Activated naive CD4-positive, alpha-beta T cell (primary cell): ENCODE results near the gene METTL22.
A peak's percentile ranks its signal among the peaks of the same experiment; 100 is the strongest.

Source experiments
- DNase-seq, 4 experiments: peaks; one replicate each; lab custom pipeline; 2025; lab: John Stamatoyannopoulos, UW

METTL22 gene

GRCh38 chr16:8668113-8668512, 46.6 kb downstream of the METTL22 start:
- DNase-seq, result no peak

- no peak for DNase-seq
Observed at GRCh38 chr16:8669481-8669880, 48.0 kb downstream of the METTL22 start.

DNA sequence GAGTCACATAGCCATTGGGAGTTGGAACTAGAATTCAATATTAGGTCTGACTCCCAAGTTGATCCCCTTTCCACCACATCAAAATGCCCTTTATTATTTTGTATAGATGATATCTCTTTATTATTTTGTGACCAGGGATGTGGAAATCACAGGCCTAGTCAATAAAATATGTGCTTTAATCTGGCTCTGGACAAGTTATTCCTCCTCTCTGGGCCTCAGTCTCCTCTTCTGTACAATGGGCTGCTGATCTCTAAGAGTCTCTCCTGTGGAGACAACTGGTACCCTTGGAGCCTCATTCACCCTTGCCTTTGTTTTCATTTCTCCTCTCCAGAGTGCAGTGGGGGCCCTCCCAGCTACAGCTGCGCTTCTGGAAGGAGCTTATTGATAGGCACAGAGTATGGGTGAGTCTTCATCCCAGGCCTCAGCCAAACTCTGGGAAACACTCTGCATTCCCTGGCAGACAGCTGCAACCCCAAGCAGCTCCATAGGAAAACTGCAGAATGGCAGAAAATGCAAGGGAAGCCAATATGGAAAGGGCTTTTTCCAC, 48.6 kb downstream of the METTL22 start:
- DNase-seq, result no peak

DNA sequence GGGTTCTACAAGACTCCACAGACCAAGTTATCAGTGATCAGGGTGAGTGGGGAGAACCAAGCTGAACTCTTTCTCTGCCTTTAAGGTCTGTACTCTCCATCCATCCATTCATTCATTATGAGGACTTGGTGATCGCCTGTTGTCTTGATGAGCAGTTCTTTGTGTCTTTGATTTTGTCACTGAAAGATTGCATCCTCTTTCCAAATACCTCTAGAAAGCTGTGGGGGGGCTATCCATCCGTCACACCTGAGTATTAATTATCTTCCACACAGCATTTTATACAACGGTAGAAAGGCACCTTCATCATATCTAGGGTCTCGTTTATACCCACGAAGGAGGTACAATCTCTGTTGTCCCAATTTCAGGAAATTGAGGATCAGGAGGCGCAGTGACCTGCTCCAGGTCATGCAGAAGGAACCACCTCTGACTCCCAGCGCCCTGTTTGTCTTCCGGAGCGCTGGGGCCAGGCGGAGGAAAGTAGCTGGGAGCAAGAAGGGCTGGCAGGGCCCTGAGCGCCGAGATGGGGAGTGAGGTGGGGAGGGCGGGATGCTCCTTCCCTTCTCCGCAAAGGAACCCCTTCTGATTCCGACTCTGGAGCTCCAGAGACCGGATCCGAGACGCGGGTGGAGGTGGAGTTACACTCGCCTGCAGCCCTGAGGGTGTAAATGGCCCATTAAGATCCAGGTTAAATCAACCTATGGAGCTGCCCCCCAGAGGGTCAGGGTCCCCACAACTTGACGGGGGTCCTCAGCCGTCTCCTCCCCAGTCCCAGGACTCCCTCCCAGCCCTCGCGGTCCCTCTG, 52.3 kb downstream of the METTL22 start:
- DNase-seq, result no peak

- DNase-seq, result peak; percentile 55 to 84 (median 71)
Observed at GRCh38 chr16:8674413-8675022, 53.0 kb downstream of the METTL22 start, which contains the start of gene ABAT. Gene ABAT, plus strand, starts transcription at chr16:8674617. Its CDS starts 61,123 bp downstream, at chr16:8735740.

DNA sequence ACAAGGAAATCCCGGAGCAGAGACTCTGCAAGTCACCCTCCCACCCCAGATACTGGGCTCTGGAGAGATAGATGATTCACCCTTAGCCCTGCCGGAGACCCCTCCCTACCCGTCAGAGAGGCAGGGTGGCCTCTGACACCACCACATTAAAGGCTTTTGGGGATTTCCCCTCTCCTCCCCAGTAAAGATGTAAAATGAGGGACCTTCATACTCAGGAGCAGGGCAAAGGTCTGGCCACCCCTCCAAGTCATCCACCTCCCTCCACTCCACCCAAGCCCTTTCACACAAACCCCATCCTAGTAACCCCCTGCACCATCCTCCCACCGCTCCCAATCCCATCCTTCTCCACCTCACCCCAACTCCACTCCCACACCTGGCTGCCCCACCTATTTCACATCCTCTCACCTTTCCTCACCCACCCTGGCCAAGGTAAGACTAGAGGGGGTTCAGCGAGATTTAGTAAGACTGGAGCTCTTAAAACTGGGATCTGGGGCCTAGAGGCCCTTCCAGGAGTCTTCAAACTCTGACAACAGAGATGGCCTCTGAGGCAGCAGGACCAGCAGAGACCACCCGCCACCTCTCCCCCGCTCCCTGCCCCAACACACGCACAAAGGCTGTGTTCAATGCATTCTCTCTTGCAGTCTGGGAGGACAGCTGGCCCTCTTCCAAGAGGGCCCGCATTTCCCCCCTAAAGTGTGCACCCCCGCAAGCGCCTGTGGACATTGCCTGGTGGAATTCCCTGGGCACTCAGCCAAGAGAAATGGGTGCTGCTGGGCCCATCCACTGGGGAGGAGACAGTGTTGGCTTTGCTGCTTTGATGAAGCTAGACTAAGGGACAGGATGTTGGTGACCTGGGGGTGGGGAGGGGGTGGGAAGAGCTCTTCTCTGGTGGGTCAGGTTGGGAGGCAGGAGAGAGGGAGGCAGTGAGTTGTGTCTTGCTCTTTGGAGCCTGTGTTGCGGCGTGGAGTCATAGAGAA, 54.0 kb downstream of the METTL22 start:
- no peak for DNase-seq

DNA sequence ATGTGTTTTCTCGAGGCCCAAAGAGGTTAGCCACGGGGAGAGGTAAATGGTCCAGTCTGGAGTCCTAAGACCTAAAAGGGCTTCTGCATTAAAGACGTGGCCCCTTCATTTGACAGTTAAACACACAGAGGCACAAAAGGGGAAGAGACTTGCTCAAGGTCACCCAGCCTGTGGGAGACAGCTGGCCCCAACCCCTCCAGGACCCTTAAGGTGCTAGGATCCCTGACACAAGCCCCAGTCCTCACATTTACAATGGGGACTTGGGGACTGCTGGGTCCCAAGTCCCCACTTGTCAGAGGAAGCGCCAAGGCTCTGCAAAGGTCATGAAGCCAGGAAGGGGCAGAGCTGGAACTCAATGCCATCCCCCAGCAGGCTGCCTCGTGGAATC, 54.7 kb downstream of the METTL22 start:
- DNase-seq, result no peak

- DNase-seq, result no peak
Observed at GRCh38 chr16:8676737-8677375, 55.4 kb downstream of the METTL22 start.

DNA sequence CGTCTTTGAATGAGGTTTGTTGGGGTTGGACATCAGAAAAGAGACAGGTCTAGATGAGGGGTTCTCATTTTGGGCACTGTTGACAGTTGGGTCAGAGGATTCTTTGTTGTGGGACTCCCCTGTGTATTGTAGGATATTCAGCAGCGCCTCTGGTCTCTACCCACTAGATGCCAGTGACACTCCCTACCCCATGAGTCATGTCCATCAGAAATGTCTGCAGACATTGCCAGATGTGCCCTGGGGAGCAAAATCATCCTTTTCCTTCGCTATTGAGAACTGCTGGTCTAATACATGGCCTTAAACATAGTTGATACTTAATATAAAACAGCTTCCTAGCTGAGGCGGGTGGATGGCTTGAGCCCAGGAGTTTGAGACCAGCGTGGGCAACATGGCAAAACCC, 56.0 kb downstream of the METTL22 start:
- DNase-seq, result no peak

DNA sequence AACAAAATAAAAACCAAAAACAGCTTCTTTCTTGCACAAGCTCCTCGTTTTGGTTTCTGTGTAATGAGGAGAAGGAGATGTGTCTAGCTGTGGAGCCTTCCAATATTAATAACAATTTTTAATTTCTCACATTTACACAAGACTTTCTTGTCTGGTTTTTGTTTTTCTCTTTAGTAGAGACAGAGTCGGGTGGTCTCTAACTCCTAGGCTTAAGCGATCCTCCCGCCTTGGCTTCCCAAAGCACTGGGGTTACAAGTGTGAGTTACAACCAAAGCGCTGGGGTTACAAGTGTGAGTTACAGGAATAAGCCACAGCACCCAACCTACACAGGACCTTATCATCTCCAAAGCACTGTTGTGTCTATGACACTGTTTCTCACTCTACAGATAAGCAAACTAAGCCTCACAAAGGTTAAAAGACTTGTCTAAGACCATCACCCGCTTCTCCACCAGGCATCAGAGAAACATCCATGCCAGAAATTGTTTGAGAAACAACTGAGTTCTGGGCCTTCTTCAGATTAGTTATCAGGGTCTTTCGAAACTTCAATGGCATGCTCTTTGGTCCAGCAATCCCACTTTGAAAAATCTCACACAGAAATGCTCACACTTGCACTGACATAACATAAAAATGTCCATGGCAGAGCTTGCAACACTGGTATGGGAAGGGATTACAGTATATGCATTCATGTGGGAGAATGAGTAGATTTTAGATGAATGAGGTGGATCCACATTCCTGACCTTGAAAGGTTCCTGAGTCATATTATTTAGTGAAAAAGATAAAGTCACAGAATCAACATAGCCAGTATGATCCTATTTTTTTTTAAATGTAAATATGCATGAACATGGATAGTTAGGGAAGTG, 56.8 kb downstream of the METTL22 start:
- DNase-seq, result no peak

DNA sequence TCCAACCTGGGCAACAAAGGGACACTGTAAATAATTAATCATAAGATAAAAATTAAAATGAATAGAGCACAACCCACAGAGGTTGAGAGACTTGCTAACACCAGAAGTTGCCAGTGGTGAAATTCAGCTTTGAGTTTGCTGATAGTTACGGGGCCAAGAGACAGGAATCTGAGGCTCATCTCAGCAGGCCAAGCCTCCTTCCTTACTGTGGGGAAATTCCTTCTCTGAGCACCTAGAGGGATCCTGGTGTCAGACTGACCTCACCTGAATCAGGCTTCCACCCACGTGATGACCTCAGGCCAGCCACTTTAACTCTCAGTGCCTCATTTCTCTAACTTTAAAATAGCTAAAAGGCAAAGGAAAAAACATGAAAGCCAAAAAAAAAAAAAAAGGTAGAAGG, 57.7 kb downstream of the METTL22 start:
- no peak for DNase-seq

GRCh38 chr16:8682551-8683259, 61.2 kb downstream of the METTL22 start:
- DNase-seq, result no peak

DNA sequence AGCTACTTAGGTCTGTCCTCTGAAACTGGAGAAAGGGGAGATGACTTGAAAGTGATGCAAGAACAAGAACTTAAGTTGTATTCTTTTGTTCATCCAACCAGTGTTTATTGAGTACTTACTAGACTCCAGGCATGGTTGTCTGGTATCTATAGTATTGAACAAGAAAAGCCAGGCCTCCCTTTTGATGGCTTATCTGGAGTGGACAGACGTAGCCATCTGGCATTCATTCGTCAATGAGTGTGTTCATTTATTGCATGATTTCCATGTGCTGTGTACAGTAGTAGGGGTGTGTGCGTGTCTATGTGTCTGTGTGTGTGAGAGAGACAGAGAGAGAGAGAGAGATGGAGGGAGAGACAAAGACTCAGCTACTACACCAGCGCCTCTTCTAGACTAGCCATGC, 62.1 kb downstream of the METTL22 start:
- no peak for DNase-seq

DNA sequence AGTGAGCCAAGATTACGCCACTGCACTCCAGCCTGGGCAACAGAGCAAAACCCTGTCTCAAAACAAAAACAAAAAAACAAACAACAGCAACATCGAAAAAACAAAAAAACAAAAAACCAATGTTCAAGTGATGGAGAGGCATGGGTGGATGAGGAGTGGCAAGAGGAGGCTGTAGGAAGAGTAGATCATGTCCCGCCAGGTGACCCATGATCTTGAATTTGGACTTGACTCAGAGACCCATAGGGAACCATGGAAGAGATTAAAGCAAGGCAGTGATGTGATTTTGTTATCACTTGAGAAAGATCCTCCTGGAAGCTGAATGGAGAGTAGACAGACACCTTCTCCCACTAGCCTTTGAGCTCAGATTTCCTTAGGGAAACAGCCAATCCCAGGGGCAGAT, 64.1 kb downstream of the METTL22 start:
- DNase-seq, result no peak

DNA sequence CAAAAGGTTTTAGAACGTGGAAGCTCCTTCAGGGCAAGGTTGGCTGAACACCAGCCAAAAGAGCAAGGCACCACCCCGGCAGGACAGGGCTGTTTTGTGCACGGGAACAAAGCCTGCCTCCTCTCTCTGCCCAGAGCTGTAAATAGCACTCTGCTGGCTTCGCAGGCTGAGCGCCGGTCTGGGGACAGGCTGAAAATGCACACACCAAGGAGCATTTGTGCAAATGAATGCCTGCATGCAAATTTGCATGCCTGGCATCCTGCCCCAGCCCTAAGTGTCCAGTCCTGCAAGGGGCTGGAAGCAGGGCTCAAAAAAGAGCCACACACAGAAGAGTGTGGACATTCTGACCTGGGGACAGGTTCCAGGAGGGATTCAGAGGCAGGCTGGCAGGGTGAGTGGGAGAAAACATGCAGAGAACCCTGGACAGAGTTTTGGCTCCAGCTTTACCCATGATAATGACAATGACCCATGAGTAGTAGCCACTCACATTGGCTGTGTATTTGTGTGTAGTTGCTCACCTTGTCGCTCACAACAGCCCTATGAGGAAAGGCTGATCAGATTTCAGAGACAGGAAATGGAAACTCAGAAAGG, 64.6 kb downstream of the METTL22 start:
- no peak for DNase-seq

DNA sequence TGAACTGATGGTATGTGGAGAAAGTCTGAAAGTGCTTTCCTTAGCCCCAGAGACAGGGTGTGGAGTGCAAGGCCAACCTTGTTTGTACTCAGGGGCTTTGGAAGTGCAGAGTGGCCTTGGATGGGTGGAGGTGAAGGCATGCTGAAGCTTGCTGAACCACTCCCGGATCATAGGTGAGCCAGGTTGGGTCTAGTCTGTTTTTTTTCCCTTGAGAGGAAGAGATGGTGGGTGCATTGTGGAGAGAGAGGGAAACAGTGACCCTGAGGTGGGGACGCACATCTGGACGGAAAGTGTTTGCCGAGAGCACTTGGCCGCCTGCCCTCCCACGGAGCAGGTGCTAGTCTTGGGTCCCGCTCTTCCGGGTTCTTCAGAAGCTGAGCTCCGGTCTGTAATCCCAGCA, 65.4 kb downstream of the METTL22 start:
- no peak for DNase-seq

GRCh38 chr16:8689686-8690085, 68.2 kb downstream of the METTL22 start:
- no peak for DNase-seq

DNA sequence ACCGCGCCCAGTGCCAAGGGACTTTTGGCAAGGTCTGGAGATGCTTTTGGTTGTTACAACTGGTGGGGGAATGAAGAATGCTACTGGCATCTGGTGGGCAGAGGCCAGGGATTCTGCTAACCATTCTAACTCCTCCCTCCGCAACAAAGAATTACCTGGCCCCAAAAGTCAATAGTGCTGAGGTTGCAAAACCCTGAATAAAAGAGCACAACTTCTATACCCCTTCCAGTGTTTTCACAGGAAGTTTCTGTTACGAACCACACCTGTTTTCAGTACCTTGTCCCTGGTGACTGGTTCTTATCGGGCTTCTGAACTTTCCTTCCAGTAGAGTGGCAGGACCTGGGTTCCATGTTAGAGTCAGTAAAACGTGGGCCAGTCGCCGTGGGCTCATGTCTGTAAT, 70.2 kb downstream of the METTL22 start:
- no peak for DNase-seq
